Erythroblast (primary cell): ENCODE data around the gene THEM4.

Experiments
- GATA1 ChIP-seq: IDR thresholded peaks from 2 replicates; pipeline ENCODE4 v1.6.1; 2011; ENCODE audit warnings: low read depth, mild to moderate bottlenecking, control low read depth, low read length, moderate library complexity
- POLR2A ChIP-seq: IDR thresholded peaks from 2 replicates; pipeline ENCODE4 v1.6.1; 2011; ENCODE audit warnings: mild to moderate bottlenecking, low read length

GRCh38 chr1:151829352-151830046 is 79.8 kb downstream of the THEM4 start:
- TF ChIP-seq POLR2A (no peak), GATA1 (no peak)
